Activated naive CD8-positive, alpha-beta T cell treated with anti-CD3 and anti-CD28 coated beads, Interleukin-2, amount 10 ng/mL, durations not matched to agents 7 days and 5 days (primary cell): ENCODE results near the gene CRACR2B. TPM values are rescaled to one million over a fixed set of nuclear protein-coding genes. Genes with fewer than 3 reads are reported as not detected.

Experiments
- ATAC-seq: fragments of 150-1000 bp; cut with Tn5 transposase; one replicate; pipeline ENCODE4 v1.10.0; 2021; ENCODE audit warnings: low read depth, moderate library complexity
- POLR2A ChIA-PET: fragments of 350-600 bp; sonication (Branson Sonifier 250); formaldehyde crosslinking; loops from one replicate; lab custom pipeline; 2021; ENCODE audit warnings: antibody characterized with exemption; lab: Charles Lee
- DNase-seq: peaks from one replicate; pipeline ENCODE4 v3.0.0; 2021
- H3K27ac Mint-ChIP-seq: one replicate; pipeline ENCODE4 v1.8.0; 2022; ENCODE audit warnings: mild to moderate bottlenecking, mixed read lengths
- H3K27me3 Mint-ChIP-seq: one replicate; pipeline ENCODE4 v1.8.0; 2022; ENCODE audit warnings: mild to moderate bottlenecking, moderate library complexity, mixed read lengths
- H3K36me3 Mint-ChIP-seq: one replicate; pipeline ENCODE4 v1.8.0; 2021; ENCODE audit warnings: mild to moderate bottlenecking, mixed read lengths
- H3K4me1 Mint-ChIP-seq: one replicate; pipeline ENCODE4 v1.8.0; 2021; ENCODE audit warnings: mixed read lengths
- H3K4me3 Mint-ChIP-seq: one replicate; pipeline ENCODE4 v1.8.0; 2022; ENCODE audit warnings: mild to moderate bottlenecking, moderate library complexity, mixed read lengths
- H3K9me3 Mint-ChIP-seq: one replicate; pipeline ENCODE4 v1.8.0; 2021; ENCODE audit warnings: mixed read lengths
- total RNA-seq, 2 experiments: library from RNA; stranded (reverse); gene quantifications; one replicate each; pipeline ENCODE4 v1.2.3, GENCODE V29; 2021

CRACR2B gene
- total RNA-seq, 2 experiments from 2014 or later: 10.5 to 11.2 TPM

GRCh38 chr11:836274-836673 lies 8.6 kb downstream of the CRACR2B start:
- H3K27me3 Mint-ChIP-seq: peaks cover 7% of the 10 kb centered on the region
- no peak for DNase-seq
- H3K4me1 Mint-ChIP-seq: peaks cover 10% of the 10 kb centered on the region
- POLR2A ChIA-PET: interaction anchor here (0.5 kb wide), 1 partner anchor 13 kb away, joined by 3 read pairs; no protein-coding TSS in a partner anchor
- H3K36me3 Mint-ChIP-seq: peaks cover 6% of the 10 kb centered on the region
- H3K4me3 Mint-ChIP-seq: no peak overlapping the region
- no peak overlapping the region for H3K27ac Mint-ChIP-seq
- H3K9me3 Mint-ChIP-seq: no peaks in the 10 kb centered on the region
- ATAC-seq: no peak

GRCh38 chr11:836700-837099 lies 9.0 kb downstream of the CRACR2B start:
- POLR2A ChIA-PET: interaction anchor here (0.5 kb wide), 1 partner anchor 14 kb away, joined by 3 read pairs; no protein-coding TSS in a partner anchor
- Mint-ChIP-seq H3K4me1 (peaks cover 10% of the 10 kb centered on the region), H3K27ac (no peak overlapping the region)

GRCh38 chr11:837189-837989 lies 9.7 kb downstream of the CRACR2B start:
- H3K4me3 Mint-ChIP-seq: no peak overlapping the region
- H3K4me1 Mint-ChIP-seq: peaks cover 10% of the 10 kb centered on the region
- H3K9me3 Mint-ChIP-seq: no peaks in the 10 kb centered on the region
- no peaks in the 10 kb centered on the region for H3K27me3 Mint-ChIP-seq
- peaks cover 6% of the 10 kb centered on the region for H3K36me3 Mint-ChIP-seq
- POLR2A ChIA-PET: no interaction called here
- DNase-seq (no peak), ATAC-seq (no peak)
- H3K27ac Mint-ChIP-seq: no peak overlapping the region

More at GRCh38 chr11:836700-837099, 9.0 kb downstream of the CRACR2B start:
- Mint-ChIP-seq H3K9me3 (no peaks in the 10 kb centered on the region), H3K4me3 (no peak overlapping the region), H3K36me3 (peaks cover 6% of the 10 kb centered on the region), H3K27me3 (peaks cover 3% of the 10 kb centered on the region)
- ATAC-seq: no peak
- DNase-seq: no peak

GRCh38 chr11:837990-838307 lies 10.2 kb downstream of the CRACR2B start:
- POLR2A ChIA-PET: interaction anchor here (0.6 kb wide), 1 partner anchor 27 kb away, joined by 3 read pairs; no protein-coding TSS in a partner anchor
- ATAC-seq: no peak
- Mint-ChIP-seq H3K4me3 (no peak overlapping the region), H3K36me3 (peaks cover 6% of the 10 kb centered on the region), H3K4me1 (peaks cover 10% of the 10 kb centered on the region), H3K27me3 (no peaks in the 10 kb centered on the region), H3K9me3 (no peaks in the 10 kb centered on the region), H3K27ac (no peak overlapping the region)
- DNase-seq: no peak

- Mint-ChIP-seq H3K9me3 (no peaks in the 10 kb centered on the region), H3K4me3 (no peak overlapping the region), H3K36me3 (peaks cover 6% of the 10 kb centered on the region), H3K27ac (no peak overlapping the region), H3K27me3 (no peaks in the 10 kb centered on the region), H3K4me1 (peaks cover 12% of the 10 kb centered on the region)
- DNase-seq (no peak), ATAC-seq (no peak)
- POLR2A ChIA-PET: interaction anchor here (0.6 kb wide), 1 partner anchor 28 kb away, joined by 3 read pairs; no protein-coding TSS in a partner anchor
Observed at GRCh38 chr11:838441-839279, 10.9 kb downstream of the CRACR2B start.

GRCh38 chr11:839280-839623 lies 11.5 kb downstream of the CRACR2B start:
- POLR2A ChIA-PET: no interaction called here

GRCh38 chr11:839875-840617 lies 12.3 kb downstream of the CRACR2B start:
- peak overlapping the region; percentile 86 for H3K4me3 Mint-ChIP-seq
- peaks cover 6% of the 10 kb centered on the region for H3K36me3 Mint-ChIP-seq
- POLR2A ChIA-PET: interaction anchor here (1.3 to 4.8 kb wide), 2 partner anchors 10 to 21 kb away, joined by 8 to 67 read pairs; partner anchors contain the start of genes CD151, CRACR2B and PNPLA2
- ATAC-seq (no peak), DNase-seq (no peak)
- no peak overlapping the region for H3K27ac Mint-ChIP-seq
- H3K27me3 Mint-ChIP-seq: no peaks in the 10 kb centered on the region
- H3K4me1 Mint-ChIP-seq: peaks cover 10% of the 10 kb centered on the region
- H3K9me3 Mint-ChIP-seq: no peaks in the 10 kb centered on the region

More at GRCh38 chr11:839280-839623, 11.5 kb downstream of the CRACR2B start:
- no peak for ATAC-seq
- Mint-ChIP-seq H3K27me3 (no peaks in the 10 kb centered on the region), H3K9me3 (no peaks in the 10 kb centered on the region), H3K36me3 (peaks cover 6% of the 10 kb centered on the region), H3K27ac (no peak overlapping the region), H3K4me3 (no peak overlapping the region), H3K4me1 (peaks cover 12% of the 10 kb centered on the region)
- no peak for DNase-seq

- ATAC-seq (peak; percentile 37), DNase-seq (no peak)
- Mint-ChIP-seq H3K4me1 (peaks cover 12% of the 10 kb centered on the region), H3K36me3 (peaks cover 6% of the 10 kb centered on the region), H3K27ac (peak overlapping the region; percentile 82), H3K9me3 (no peaks in the 10 kb centered on the region), H3K4me3 (peak overlapping the region; percentile 86), H3K27me3 (no peaks in the 10 kb centered on the region)
- POLR2A ChIA-PET: interaction anchor here (0.5 to 4.8 kb wide), 6 partner anchors 12 to 951 kb away, joined by 3 to 67 read pairs (median 7); partner anchors contain the start of genes CD151, CRACR2B and PNPLA2
Observed at GRCh38 chr11:841981-842369, 14.3 kb downstream of the CRACR2B start.

- POLR2A ChIA-PET: interaction anchor here (0.6 to 4.8 kb wide), 9 partner anchors 12 to 1011 kb away, joined by 3 to 67 read pairs (median 5); partner anchors contain the start of genes CD151, CHID1, CRACR2B and LSP1
- peaks cover 6% of the 10 kb centered on the region for H3K36me3 Mint-ChIP-seq
- H3K4me3 Mint-ChIP-seq: peak within 1 kb of the TSS; percentile 87
- H3K27me3 Mint-ChIP-seq: no peaks in the 10 kb centered on the region
- no peaks in the 10 kb centered on the region for H3K9me3 Mint-ChIP-seq
- peak within 1 kb of the TSS; percentile 82 for H3K27ac Mint-ChIP-seq
- H3K4me1 Mint-ChIP-seq: peaks cover 12% of the 10 kb centered on the region
- peak; percentile 73 for ATAC-seq
- peak; percentile 94 for DNase-seq
Observed at GRCh38 chr11:842370-843002, 14.8 kb downstream of the CRACR2B start, which contains the start of the genes POLR2L and TSPAN4. POLR2L (minus strand) TSS chr11:842529; CDS start chr11:842508, 21 bp downstream. TSPAN4 (plus strand) TSS chr11:842852; CDS start chr11:850305, 7,453 bp downstream.

- Mint-ChIP-seq H3K27ac (peak overlapping the region; percentile 76), H3K36me3 (peaks cover 6% of the 10 kb centered on the region), H3K4me3 (peak overlapping the region; percentile 87), H3K4me1 (peaks cover 12% of the 10 kb centered on the region), H3K9me3 (no peaks in the 10 kb centered on the region), H3K27me3 (no peaks in the 10 kb centered on the region)
- ATAC-seq (no peak), DNase-seq (no peak)
- POLR2A ChIA-PET: interaction anchor here (1.0 to 4.8 kb wide), 7 partner anchors 13 to 1010 kb away, joined by 3 to 67 read pairs (median 7); partner anchors contain the start of genes CD151, CHID1, CRACR2B and LSP1
Observed at GRCh38 chr11:843086-843734, 15.5 kb downstream of the CRACR2B start.

- H3K27me3 Mint-ChIP-seq: peaks cover 4% of the 10 kb centered on the region
- H3K4me1 Mint-ChIP-seq: peaks cover 16% of the 10 kb centered on the region
- no peaks in the 10 kb centered on the region for H3K9me3 Mint-ChIP-seq
- ATAC-seq (no peak), DNase-seq (no peak)
- peaks cover 3% of the 10 kb centered on the region for H3K36me3 Mint-ChIP-seq
- peak overlapping the region; percentile 76 for H3K27ac Mint-ChIP-seq
- peak overlapping the region; percentile 87 for H3K4me3 Mint-ChIP-seq
- POLR2A ChIA-PET: interaction anchor here (1.0 to 4.8 kb wide), 6 partner anchors 14 to 1009 kb away, joined by 3 to 67 read pairs (median 8); partner anchors contain the start of genes CD151, CHID1, CRACR2B and LSP1
Observed at GRCh38 chr11:843818-844692, 16.3 kb downstream of the CRACR2B start.
